ENCODE results near the gene SSR1.
"Not testable (repeated sequence)": the region's sequence is repeated elsewhere in the genome, so short reads cannot be mapped to it uniquely, and the experiment has no call there.

Gene SSR1

DNA sequence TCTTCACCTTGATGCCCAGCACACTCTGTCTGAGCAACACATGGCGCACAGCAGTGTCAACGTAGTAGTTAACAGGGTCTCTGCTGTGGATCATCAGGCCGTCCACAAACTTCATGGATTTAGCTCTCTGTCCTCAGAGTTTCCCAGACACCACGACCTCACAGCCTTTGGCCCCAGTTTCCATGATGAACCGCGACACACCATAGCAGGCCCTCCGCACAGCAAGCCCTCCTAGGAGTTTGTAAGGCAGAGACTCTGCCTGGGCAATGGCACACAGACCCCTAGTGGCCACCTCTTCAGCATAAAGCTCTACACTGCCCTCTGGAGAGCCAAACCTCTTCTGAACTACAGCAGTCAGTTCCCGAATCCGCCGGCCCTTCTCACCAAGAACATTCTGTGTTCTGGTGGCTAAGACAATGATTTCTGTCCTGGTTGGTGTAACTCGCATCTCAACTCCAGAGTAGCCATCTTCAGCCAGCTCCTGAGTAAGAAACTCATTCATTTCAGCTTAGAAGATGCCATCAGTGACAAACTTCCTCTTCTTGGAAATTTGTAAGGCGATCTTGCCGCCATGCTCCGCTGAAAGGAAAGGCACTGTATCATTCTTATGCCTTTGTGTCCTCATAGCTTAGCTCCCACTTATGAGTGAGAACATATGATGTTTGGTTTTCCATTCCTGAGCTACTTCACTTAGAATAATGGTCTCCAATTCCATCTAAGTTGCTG is 26.2 kb upstream of the SSR1 start:
- H3K9me3 ChIP-seq (replicated peaks; ENCODE audit: insufficient read depth, low read length); DNase-seq; H3K27me3 ChIP-seq (replicated peaks; ENCODE audit: insufficient read depth, low read length); H2AFZ ChIP-seq (ENCODE audit: low read length); H3K79me2 ChIP-seq (ENCODE audit: low read length); H3K4me1 ChIP-seq (ENCODE audit: low read length); H3K27ac ChIP-seq (ENCODE audit: low read length); H3K4me2 ChIP-seq (ENCODE audit: low read depth, low read length); H4K20me1 ChIP-seq (ENCODE audit: insufficient read depth, low read length); H3K36me3 ChIP-seq (replicated peaks; ENCODE audit: insufficient read depth, low read length); H3K9ac ChIP-seq (ENCODE audit: low read length); H3F3A ChIP-seq (ENCODE audit: insufficient read depth, low read length); H3K9me2 ChIP-seq (replicated peaks; ENCODE audit: insufficient read depth, low read length); H3K4me3 ChIP-seq (ENCODE audit: low read length): not testable (repeated sequence)
- TF ChIP-seq, protein P1, sequence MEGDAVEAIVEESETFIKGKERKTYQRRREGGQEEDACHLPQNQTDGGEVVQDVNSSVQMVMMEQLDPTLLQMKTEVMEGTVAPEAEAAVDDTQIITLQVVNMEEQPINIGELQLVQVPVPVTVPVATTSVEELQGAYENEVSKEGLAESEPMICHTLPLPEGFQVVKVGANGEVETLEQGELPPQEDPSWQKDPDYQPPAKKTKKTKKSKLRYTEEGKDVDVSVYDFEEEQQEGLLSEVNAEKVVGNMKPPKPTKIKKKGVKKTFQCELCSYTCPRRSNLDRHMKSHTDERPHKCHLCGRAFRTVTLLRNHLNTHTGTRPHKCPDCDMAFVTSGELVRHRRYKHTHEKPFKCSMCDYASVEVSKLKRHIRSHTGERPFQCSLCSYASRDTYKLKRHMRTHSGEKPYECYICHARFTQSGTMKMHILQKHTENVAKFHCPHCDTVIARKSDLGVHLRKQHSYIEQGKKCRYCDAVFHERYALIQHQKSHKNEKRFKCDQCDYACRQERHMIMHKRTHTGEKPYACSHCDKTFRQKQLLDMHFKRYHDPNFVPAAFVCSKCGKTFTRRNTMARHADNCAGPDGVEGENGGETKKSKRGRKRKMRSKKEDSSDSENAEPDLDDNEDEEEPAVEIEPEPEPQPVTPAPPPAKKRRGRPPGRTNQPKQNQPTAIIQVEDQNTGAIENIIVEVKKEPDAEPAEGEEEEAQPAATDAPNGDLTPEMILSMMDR (IDR thresholded peaks at IDR 0.05; ENCODE audit: low read length), result peak; percentile 34

DNA sequence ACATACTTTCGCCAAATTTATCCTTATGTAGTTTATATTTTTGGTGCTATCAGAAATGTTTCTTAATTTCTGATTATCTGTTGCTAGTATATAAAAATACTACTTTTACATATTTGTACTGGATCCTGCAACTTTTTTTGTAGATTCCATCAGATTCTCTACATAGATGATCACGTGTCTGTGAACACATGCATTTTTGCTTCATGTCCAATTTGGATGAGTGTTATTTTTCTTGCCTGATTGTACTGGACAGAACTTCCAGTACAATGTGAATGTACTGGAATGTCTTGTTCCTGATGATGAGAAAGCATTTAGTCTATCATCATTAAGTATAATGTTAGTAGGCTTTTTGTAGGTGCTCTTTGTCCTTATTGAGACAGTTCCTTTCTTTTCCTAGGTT is 25.0 kb upstream of the SSR1 start:
- no peak overlapping the region for H3K9ac ChIP-seq (ENCODE audit: low read length)
- H3K4me2 ChIP-seq (ENCODE audit: low read depth, low read length), result no peak overlapping the region
- no peaks in the 10 kb centered on the region for H3F3A ChIP-seq (ENCODE audit: insufficient read depth, low read length)
- no peaks in the 10 kb centered on the region for H3K9me2 ChIP-seq (replicated peaks; ENCODE audit: insufficient read depth, low read length)
- TF ChIP-seq EZH2 (optimal IDR thresholded peaks at IDR 0.05; ENCODE audit: low read depth, low read length) (no peak), EZH2phosphoT487 (IDR thresholded peaks at IDR 0.05; ENCODE audit: low read length) (no peak)
- TF ChIP-seq, protein P1 (IDR thresholded peaks at IDR 0.05; ENCODE audit: low read length), result no peak
- no peaks in the 10 kb centered on the region for H3K27me3 ChIP-seq (replicated peaks; ENCODE audit: insufficient read depth, low read length)
- no peak overlapping the region for H2AFZ ChIP-seq (ENCODE audit: low read length)
- no peaks in the 10 kb centered on the region for H4K20me1 ChIP-seq (ENCODE audit: insufficient read depth, low read length)
- H3K9me3 ChIP-seq (replicated peaks; ENCODE audit: insufficient read depth, low read length), result no peaks in the 10 kb centered on the region
- no peak overlapping the region for H3K4me3 ChIP-seq (ENCODE audit: low read length)
- H3K79me2 ChIP-seq (ENCODE audit: low read length), result no peaks in the 10 kb centered on the region
- DNase-seq, result no peak
- H3K4me1 ChIP-seq (ENCODE audit: low read length), result no peaks in the 10 kb centered on the region
- H3K36me3 ChIP-seq (replicated peaks; ENCODE audit: insufficient read depth, low read length), result no peaks in the 10 kb centered on the region
- H3K27ac ChIP-seq (ENCODE audit: low read length), result no peak overlapping the region

DNA sequence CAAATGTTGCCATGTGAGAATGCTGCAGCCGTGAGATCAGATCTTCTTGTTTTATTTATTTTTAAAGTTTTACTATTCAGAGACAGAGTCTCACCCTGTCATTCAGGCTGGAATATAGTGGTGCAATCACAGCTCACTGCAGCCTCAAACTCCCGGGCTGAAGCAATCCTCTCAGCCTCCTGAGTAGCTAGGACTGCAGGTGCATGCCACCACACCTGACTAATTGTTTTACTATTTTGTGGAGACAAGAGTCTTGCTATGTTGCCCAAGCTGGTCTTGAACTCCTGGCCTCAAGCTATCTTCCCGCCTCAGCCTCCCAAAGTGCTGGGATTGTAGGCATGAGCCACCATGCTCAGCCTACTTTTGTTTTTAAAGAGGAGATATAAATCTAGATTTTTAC is 22.5 kb upstream of the SSR1 start:
- no peak for DNase-seq
- Histone ChIP-seq H3K4me3 (ENCODE audit: low read length) (no peak overlapping the region), H3K9ac (ENCODE audit: low read length) (no peak overlapping the region), H2AFZ (ENCODE audit: low read length) (no peak overlapping the region), H3K9me3 (replicated peaks; ENCODE audit: insufficient read depth, low read length) (no peaks in the 10 kb centered on the region), H3K36me3 (replicated peaks; ENCODE audit: insufficient read depth, low read length) (no peaks in the 10 kb centered on the region), H3K79me2 (ENCODE audit: low read length) (no peaks in the 10 kb centered on the region), H3K4me2 (ENCODE audit: low read depth, low read length) (no peak overlapping the region), H3K27ac (ENCODE audit: low read length) (no peak overlapping the region), H3K4me1 (ENCODE audit: low read length) (no peaks in the 10 kb centered on the region), H3K9me2 (replicated peaks; ENCODE audit: insufficient read depth, low read length) (no peaks in the 10 kb centered on the region), H3F3A (ENCODE audit: insufficient read depth, low read length) (no peaks in the 10 kb centered on the region), H3K27me3 (replicated peaks; ENCODE audit: insufficient read depth, low read length) (no peaks in the 10 kb centered on the region), H4K20me1 (ENCODE audit: insufficient read depth, low read length) (no peaks in the 10 kb centered on the region)
- TF ChIP-seq EZH2phosphoT487 (IDR thresholded peaks at IDR 0.05; ENCODE audit: low read length), result no peak
- TF ChIP-seq, protein P1 (IDR thresholded peaks at IDR 0.05; ENCODE audit: low read length), result no peak
- TF ChIP-seq EZH2 (optimal IDR thresholded peaks at IDR 0.05; ENCODE audit: low read depth, low read length), result no peak

Data from MM.1S (cell line).